BLaER1 (cell line): ENCODE measurements around the gene GNL1.
A peak's percentile ranks its signal among the peaks of the same experiment; 100 is the strongest.

ENCODE experiments used
- H3K27ac ChIP-seq: shearing (Covaris generic); formaldehyde crosslinking; 2 replicates; pipeline ENCODE4 v1.8.1; 2022
- H3K27me3 ChIP-seq: shearing (Covaris generic); formaldehyde crosslinking; 2 replicates; pipeline ENCODE4 v1.8.1; 2022
- H3K36me3 ChIP-seq: shearing (Covaris generic); formaldehyde crosslinking; 2 replicates; pipeline ENCODE4 v1.8.1; 2022
- H3K4me1 ChIP-seq: shearing (Covaris generic); formaldehyde crosslinking; 2 replicates; pipeline ENCODE4 v1.8.1; 2022
- H3K4me2 ChIP-seq: shearing (Covaris generic); formaldehyde crosslinking; 2 replicates; pipeline ENCODE4 v1.8.1; 2022
- H3K4me3 ChIP-seq: shearing (Covaris generic); formaldehyde crosslinking; 2 replicates; pipeline ENCODE4 v1.8.1; 2022
- H3K9ac ChIP-seq: shearing (Covaris generic); formaldehyde crosslinking; 2 replicates; pipeline ENCODE4 v1.8.1; 2022
- H3K9me3 ChIP-seq: shearing (Covaris generic); formaldehyde crosslinking; 2 replicates; pipeline ENCODE4 v1.8.1; 2022
- H4K20me1 ChIP-seq: shearing (Covaris generic); formaldehyde crosslinking; 2 replicates; pipeline ENCODE4 v1.8.1; 2022
- Cebpa-rat ChIP-seq: shearing (Covaris generic); IDR thresholded peaks from 2 replicates; pipeline ENCODE4 v1.8.1; 2022

The GNL1 gene

DNA sequence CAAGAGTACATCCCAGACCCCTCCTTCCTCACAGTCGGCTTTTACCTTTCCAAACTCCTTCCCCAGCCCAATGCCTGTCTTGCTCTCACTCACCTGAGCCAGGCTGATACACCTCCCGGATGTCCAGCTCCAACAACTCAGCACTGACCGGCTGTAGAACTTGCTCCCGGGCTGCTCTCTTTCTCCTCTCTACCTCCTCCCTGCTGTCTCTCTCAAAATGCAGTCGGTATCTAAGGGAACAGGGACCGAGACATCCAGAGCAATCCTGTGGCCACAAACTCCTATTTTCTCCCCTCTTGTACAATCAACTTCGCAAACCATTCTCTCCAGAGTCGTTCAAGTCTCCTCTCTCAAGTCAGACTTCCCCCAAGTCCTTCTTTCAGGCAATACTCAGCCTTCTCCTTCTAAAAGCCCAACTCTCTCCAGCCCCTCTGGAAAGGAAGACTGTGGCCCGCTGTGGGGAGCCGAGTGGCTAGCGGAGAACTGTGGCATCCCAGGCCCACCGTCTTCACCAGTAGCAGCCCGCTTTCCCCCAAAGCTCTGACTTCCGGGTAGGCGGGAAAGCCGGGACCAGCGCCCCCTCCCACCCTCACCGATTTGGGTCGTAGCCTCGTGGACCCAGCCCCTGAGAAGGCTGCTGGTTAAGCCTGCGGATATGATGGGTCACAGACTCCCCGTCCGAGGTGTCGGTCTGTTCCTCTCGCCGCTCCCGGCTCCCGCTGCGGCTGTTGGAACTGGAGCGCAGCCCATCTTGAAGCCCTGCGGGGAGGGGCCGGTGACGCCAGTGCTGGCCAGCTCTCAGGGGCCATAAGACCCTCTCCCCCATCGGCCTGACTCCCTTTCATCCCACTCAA, 1.1 kb downstream of the GNL1 start:
- Histone ChIP-seq H3K27ac (peak overlapping the region; percentile 95), H3K36me3 (peaks cover 50% of the 10 kb centered on the region), H3K9ac (peak overlapping the region; percentile 90), H3K27me3 (no peaks in the 10 kb centered on the region), H3K4me2 (peak overlapping the region; percentile 90), H3K4me1 (peaks cover 37% of the 10 kb centered on the region), H3K4me3 (peak overlapping the region; percentile 85), H3K9me3 (no peaks in the 10 kb centered on the region), H4K20me1 (peaks cover 38% of the 10 kb centered on the region; the same call in 1 of the 2 replicates)
- no peak for TF ChIP-seq Cebpa-rat

- Histone ChIP-seq H3K4me3 (peak overlapping the region; percentile 85; the same call in 1 of the 2 replicates), H4K20me1 (peaks cover 34% of the 10 kb centered on the region; the same call in 1 of the 2 replicates), H3K27me3 (no peaks in the 10 kb centered on the region), H3K9me3 (no peaks in the 10 kb centered on the region), H3K4me1 (peaks cover 31% of the 10 kb centered on the region), H3K4me2 (peak overlapping the region; percentile 90), H3K9ac (peak overlapping the region; percentile 90), H3K27ac (peak overlapping the region; percentile 95; the same call in 1 of the 2 replicates), H3K36me3 (peaks cover 54% of the 10 kb centered on the region)
- TF ChIP-seq Cebpa-rat: no peak
Observed at GRCh38 chr6:30554404-30554803, 1.9 kb downstream of the GNL1 start.

DNA sequence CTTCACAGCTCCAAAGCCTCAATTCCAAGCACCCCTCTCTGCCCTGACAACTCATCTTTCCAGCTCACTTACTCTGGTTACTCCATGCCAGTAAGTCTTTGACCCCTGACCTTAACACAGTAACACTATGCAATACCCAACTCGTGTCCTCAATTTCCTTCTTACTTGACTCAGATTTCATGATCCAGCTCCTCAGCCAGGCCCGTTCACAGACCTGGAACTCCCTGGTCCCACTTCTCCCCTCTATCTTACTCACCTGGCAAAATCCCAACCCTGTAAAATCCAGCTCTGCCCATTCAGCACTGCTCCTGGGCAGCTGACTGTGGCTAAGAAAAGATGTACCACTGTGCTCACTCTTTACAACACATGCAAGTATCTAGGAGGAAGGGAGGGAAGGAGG, 7.9 kb downstream of the GNL1 start:
- no peaks in the 10 kb centered on the region for H3K27me3 ChIP-seq
- H3K4me3 ChIP-seq: no peak overlapping the region
- H3K36me3 ChIP-seq: peaks cover 87% of the 10 kb centered on the region
- peaks cover 8% of the 10 kb centered on the region; the same call in 1 of the 2 replicates for H4K20me1 ChIP-seq
- H3K4me1 ChIP-seq: peaks cover 8% of the 10 kb centered on the region
- H3K9me3 ChIP-seq: no peaks in the 10 kb centered on the region
- no peak overlapping the region for H3K27ac ChIP-seq
- H3K9ac ChIP-seq: no peak overlapping the region
- H3K4me2 ChIP-seq: no peak overlapping the region
- no peak for TF ChIP-seq Cebpa-rat

- H3K4me2 ChIP-seq: no peak overlapping the region
- H3K4me3 ChIP-seq: no peak overlapping the region
- H3K36me3 ChIP-seq: peaks cover 78% of the 10 kb centered on the region
- no peaks in the 10 kb centered on the region for H3K27me3 ChIP-seq
- no peak overlapping the region for H3K9ac ChIP-seq
- H4K20me1 ChIP-seq: 0 out of 2 replicates have a peak, but pooled peaks cover 2% of the 10 kb centered on the region
- no peak for TF ChIP-seq Cebpa-rat
- no peak overlapping the region for H3K27ac ChIP-seq
- no peaks in the 10 kb centered on the region for H3K9me3 ChIP-seq
- H3K4me1 ChIP-seq: peaks cover 17% of the 10 kb centered on the region
Observed at GRCh38 chr6:30547454-30547853, 8.8 kb downstream of the GNL1 start.

- H4K20me1 ChIP-seq: no peaks in the 10 kb centered on the region
- H3K27ac ChIP-seq: no peak overlapping the region
- H3K4me3 ChIP-seq: no peak overlapping the region
- H3K4me2 ChIP-seq: 0 out of 2 replicates have a peak overlapping the region, but pooled peaks have one; percentile 7
- H3K36me3 ChIP-seq: peaks cover 51% of the 10 kb centered on the region
- no peak for TF ChIP-seq Cebpa-rat
- H3K9me3 ChIP-seq: no peaks in the 10 kb centered on the region
- H3K4me1 ChIP-seq: peaks cover 25% of the 10 kb centered on the region
- no peak overlapping the region for H3K9ac ChIP-seq
- H3K27me3 ChIP-seq: no peaks in the 10 kb centered on the region
Observed at GRCh38 chr6:30544666-30545272, 11.5 kb downstream of the GNL1 start.

DNA sequence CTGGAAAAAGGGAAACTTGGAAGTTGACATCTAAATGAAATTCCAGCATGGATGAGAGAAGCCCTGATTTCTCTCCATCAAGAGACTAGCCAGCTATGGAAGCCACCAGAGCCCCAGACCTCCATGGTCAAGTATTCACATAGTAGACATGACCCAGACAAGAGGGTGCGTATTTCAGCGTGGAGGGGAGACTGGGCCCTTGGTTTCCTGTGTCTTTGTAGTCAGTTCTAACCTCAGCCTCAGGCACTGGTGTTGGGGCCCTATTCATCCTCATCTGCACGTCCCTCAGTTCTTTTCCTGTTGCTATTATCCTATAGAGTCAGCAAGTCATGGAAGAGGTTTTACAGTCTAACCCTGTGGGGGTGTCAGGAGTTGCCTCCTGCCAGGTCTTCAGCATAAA, 12.5 kb downstream of the GNL1 start:
- Histone ChIP-seq H3K27ac (no peak overlapping the region), H3K27me3 (no peaks in the 10 kb centered on the region), H4K20me1 (no peaks in the 10 kb centered on the region), H3K4me1 (peaks cover 25% of the 10 kb centered on the region), H3K9ac (no peak overlapping the region), H3K4me2 (no peak overlapping the region), H3K36me3 (peaks cover 41% of the 10 kb centered on the region), H3K4me3 (no peak overlapping the region), H3K9me3 (no peaks in the 10 kb centered on the region)
- no peak for TF ChIP-seq Cebpa-rat

DNA sequence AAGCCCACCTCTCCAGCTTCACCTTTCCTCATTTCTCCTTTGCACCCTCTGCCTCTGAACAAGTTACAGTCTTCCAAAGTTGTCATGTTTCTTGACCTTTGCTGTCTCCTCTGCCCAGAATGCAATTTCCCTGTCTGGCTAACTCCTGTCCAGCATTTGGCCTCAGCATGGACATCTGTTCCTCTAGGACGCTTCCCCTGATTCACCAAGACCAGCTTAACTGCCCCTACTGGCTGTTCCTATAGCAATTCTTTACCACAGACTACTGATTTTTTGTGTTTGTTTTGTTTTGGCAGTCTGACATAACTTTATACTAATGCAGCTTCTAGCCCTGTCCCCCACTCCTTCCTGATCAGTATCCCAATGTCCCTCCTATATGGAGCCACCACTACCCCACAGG, 13.4 kb downstream of the GNL1 start:
- Histone ChIP-seq H3K36me3 (peaks cover 32% of the 10 kb centered on the region), H3K4me1 (peaks cover 25% of the 10 kb centered on the region), H3K4me3 (no peak overlapping the region), H3K9ac (0 out of 2 replicates have a peak overlapping the region, but pooled peaks have one; percentile 56), H3K9me3 (no peaks in the 10 kb centered on the region), H3K27ac (no peak overlapping the region), H4K20me1 (no peaks in the 10 kb centered on the region), H3K27me3 (no peaks in the 10 kb centered on the region), H3K4me2 (peak overlapping the region; percentile 91)
- TF ChIP-seq Cebpa-rat: no peak

GRCh38 chr6:30542404-30542725, 13.9 kb downstream of the GNL1 start:
- H3K27ac ChIP-seq: 0 out of 2 replicates have a peak overlapping the region, but pooled peaks have one; percentile 15
- peak overlapping the region; percentile 56; the same call in 1 of the 2 replicates for H3K9ac ChIP-seq
- peaks cover 25% of the 10 kb centered on the region for H3K4me1 ChIP-seq
- no peaks in the 10 kb centered on the region for H3K27me3 ChIP-seq
- H3K36me3 ChIP-seq: peaks cover 27% of the 10 kb centered on the region
- H3K9me3 ChIP-seq: no peaks in the 10 kb centered on the region
- peak overlapping the region; percentile 62 for H3K4me3 ChIP-seq
- no peaks in the 10 kb centered on the region for H4K20me1 ChIP-seq
- H3K4me2 ChIP-seq: peak overlapping the region; percentile 91
- TF ChIP-seq Cebpa-rat: no peak

GRCh38 chr6:30541515-30542403, 14.5 kb downstream of the GNL1 start:
- peak overlapping the region; percentile 62 for H3K4me3 ChIP-seq
- TF ChIP-seq Cebpa-rat: no peak
- peak overlapping the region; percentile 91 for H3K4me2 ChIP-seq
- H3K27me3 ChIP-seq: no peaks in the 10 kb centered on the region
- no peaks in the 10 kb centered on the region for H3K9me3 ChIP-seq
- H3K27ac ChIP-seq: 0 out of 2 replicates have a peak overlapping the region, but pooled peaks have one; percentile 15
- H3K9ac ChIP-seq: peak overlapping the region; percentile 56
- H3K36me3 ChIP-seq: peaks cover 21% of the 10 kb centered on the region
- H4K20me1 ChIP-seq: no peaks in the 10 kb centered on the region
- peaks cover 25% of the 10 kb centered on the region for H3K4me1 ChIP-seq
